ENCODE measurements around the gene NTM.

- no peak for TF ChIP-seq CTCF (IDR thresholded peaks at IDR 0.05 in 2 of 3, conservative IDR thresholded peaks at IDR 0.05 in 1 of 3; ENCODE audit: borderline replicate concordance in 1 of 3, insufficient read depth in 1 of 3, low read depth in 2 of 3, low read length in 2 of 3)
- TF ChIP-seq POLR2A (IDR thresholded peaks at IDR 0.05; ENCODE audit: borderline replicate concordance, extremely low read depth, insufficient read depth, insufficient read length) = no peak
- no peak for TF ChIP-seq FOSL1 (IDR thresholded peaks at IDR 0.05; ENCODE audit: low read depth)
- no peak for TF ChIP-seq ZFX (IDR thresholded peaks at IDR 0.05)
Observed at GRCh38 chr11:131852757-131853156, 482.3 kb downstream of the NTM start.

All from HCT116 (cell line).